ENCODE data around the gene CARS1.

The CARS1 gene

GRCh38 chr11:3037040-3037944 lies 19.9 kb downstream of the CARS1 start:
- peak; percentile 86 for DNase-seq

- no peak for DNase-seq
Measured at GRCh38 chr11:3036419-3036818, 20.8 kb downstream of the CARS1 start.

- DNase-seq: no peak
Measured at GRCh38 chr11:3035333-3035732, 21.9 kb downstream of the CARS1 start.

- DNase-seq: no peak
Measured at GRCh38 chr11:3030289-3031070, 26.7 kb downstream of the CARS1 start.

GRCh38 chr11:3028813-3029212 lies 28.4 kb downstream of the CARS1 start:
- no peak for DNase-seq

GRCh38 chr11:3026803-3027202 lies 30.4 kb downstream of the CARS1 start:
- DNase-seq: no peak

GRCh38 chr11:3022982-3023381 lies 34.2 kb downstream of the CARS1 start:
- no peak for DNase-seq

- DNase-seq: no peak
Measured at GRCh38 chr11:3022300-3022967, 34.8 kb downstream of the CARS1 start.

GRCh38 chr11:3021125-3021524 lies 36.1 kb downstream of the CARS1 start:
- DNase-seq: no peak

- no peak for DNase-seq
Measured at GRCh38 chr11:3020011-3020410, 37.2 kb downstream of the CARS1 start.

GRCh38 chr11:3018596-3018995 lies 38.6 kb downstream of the CARS1 start:
- no peak for DNase-seq

- DNase-seq: no peak
Measured at GRCh38 chr11:3016861-3017260, 40.4 kb downstream of the CARS1 start.

GRCh38 chr11:3015796-3016195 lies 41.4 kb downstream of the CARS1 start:
- no peak for DNase-seq

- DNase-seq: no peak
Measured at GRCh38 chr11:3014943-3015342, 42.3 kb downstream of the CARS1 start.

GRCh38 chr11:3014057-3014938 lies 42.9 kb downstream of the CARS1 start:
- DNase-seq: no peak

GRCh38 chr11:3011891-3012885 lies 45.0 kb downstream of the CARS1 start:
- no peak for DNase-seq

- no peak for DNase-seq
Measured at GRCh38 chr11:3010521-3011275, 46.5 kb downstream of the CARS1 start.

- DNase-seq: no peak
Measured at GRCh38 chr11:3010004-3010403, 47.2 kb downstream of the CARS1 start.

- no peak for DNase-seq
Measured at GRCh38 chr11:3009481-3009880, 47.7 kb downstream of the CARS1 start.

- DNase-seq: peak; percentile 7
Measured at GRCh38 chr11:3008746-3009336, 48.4 kb downstream of the CARS1 start.
